ENCODE results near the gene SLC27A2.

Gene SLC27A2

GRCh38 chr15:50232791-50233190 lies 50.8 kb downstream of the SLC27A2 start:
- Histone ChIP-seq H3K27ac (ENCODE audit: poor library complexity, severe bottlenecking) (no peak overlapping the region), H3K4me3 (ENCODE audit: severe bottlenecking) (no peak overlapping the region), H3K36me3 (ENCODE audit: low read depth) (no peaks in the 10 kb centered on the region), H3K9me3 (ENCODE audit: severe bottlenecking) (no peaks in the 10 kb centered on the region), H3K27me3 (ENCODE audit: insufficient read depth, poor library complexity, severe bottlenecking) (no peaks in the 10 kb centered on the region), H3K4me1 (ENCODE audit: insufficient read depth, poor library complexity, severe bottlenecking) (no peaks in the 10 kb centered on the region)
- ATAC-seq (ENCODE audit: low read depth) (no peak), DNase-seq (ENCODE audit: low spot score) (no peak)
- TF ChIP-seq CTCF (IDR thresholded peaks at IDR 0.05; ENCODE audit: poor library complexity, severe bottlenecking), result no peak

GRCh38 chr15:50233192-50233736 lies 51.3 kb downstream of the SLC27A2 start:
- H3K36me3 ChIP-seq (ENCODE audit: low read depth), result no peaks in the 10 kb centered on the region
- no peak for TF ChIP-seq CTCF (IDR thresholded peaks at IDR 0.05; ENCODE audit: poor library complexity, severe bottlenecking)
- no peaks in the 10 kb centered on the region for H3K27me3 ChIP-seq (ENCODE audit: insufficient read depth, poor library complexity, severe bottlenecking)
- H3K27ac ChIP-seq (ENCODE audit: poor library complexity, severe bottlenecking), result no peak overlapping the region
- no peak for DNase-seq (ENCODE audit: low spot score)
- H3K4me3 ChIP-seq (ENCODE audit: severe bottlenecking), result no peak overlapping the region
- ATAC-seq (ENCODE audit: low read depth), result no peak
- no peaks in the 10 kb centered on the region for H3K9me3 ChIP-seq (ENCODE audit: severe bottlenecking)
- H3K4me1 ChIP-seq (ENCODE audit: insufficient read depth, poor library complexity, severe bottlenecking), result no peaks in the 10 kb centered on the region

GRCh38 chr15:50234764-50235163 lies 52.8 kb downstream of the SLC27A2 start:
- Histone ChIP-seq H3K27ac (ENCODE audit: poor library complexity, severe bottlenecking) (no peak overlapping the region), H3K4me3 (ENCODE audit: severe bottlenecking) (no peak overlapping the region), H3K9me3 (ENCODE audit: severe bottlenecking) (no peaks in the 10 kb centered on the region), H3K36me3 (ENCODE audit: low read depth) (no peaks in the 10 kb centered on the region), H3K27me3 (ENCODE audit: insufficient read depth, poor library complexity, severe bottlenecking) (no peaks in the 10 kb centered on the region), H3K4me1 (ENCODE audit: insufficient read depth, poor library complexity, severe bottlenecking) (no peaks in the 10 kb centered on the region)
- ATAC-seq (ENCODE audit: low read depth), result no peak
- no peak for DNase-seq (ENCODE audit: low spot score)
- TF ChIP-seq CTCF (IDR thresholded peaks at IDR 0.05; ENCODE audit: poor library complexity, severe bottlenecking), result no peak

GRCh38 chr15:50235794-50236193 lies 53.8 kb downstream of the SLC27A2 start:
- H3K9me3 ChIP-seq (ENCODE audit: severe bottlenecking), result no peaks in the 10 kb centered on the region
- no peaks in the 10 kb centered on the region for H3K4me1 ChIP-seq (ENCODE audit: insufficient read depth, poor library complexity, severe bottlenecking)
- TF ChIP-seq CTCF (IDR thresholded peaks at IDR 0.05; ENCODE audit: poor library complexity, severe bottlenecking), result no peak
- H3K4me3 ChIP-seq (ENCODE audit: severe bottlenecking), result no peak overlapping the region
- DNase-seq (ENCODE audit: low spot score), result no peak
- no peaks in the 10 kb centered on the region for H3K36me3 ChIP-seq (ENCODE audit: low read depth)
- no peaks in the 10 kb centered on the region for H3K27me3 ChIP-seq (ENCODE audit: insufficient read depth, poor library complexity, severe bottlenecking)
- H3K27ac ChIP-seq (ENCODE audit: poor library complexity, severe bottlenecking), result no peak overlapping the region
- no peak for ATAC-seq (ENCODE audit: low read depth)

GRCh38 chr15:50236433-50236832 lies 54.4 kb downstream of the SLC27A2 start:
- Histone ChIP-seq H3K27ac (ENCODE audit: poor library complexity, severe bottlenecking) (no peak overlapping the region), H3K9me3 (ENCODE audit: severe bottlenecking) (no peaks in the 10 kb centered on the region), H3K27me3 (ENCODE audit: insufficient read depth, poor library complexity, severe bottlenecking) (no peaks in the 10 kb centered on the region), H3K4me3 (ENCODE audit: severe bottlenecking) (no peak overlapping the region), H3K36me3 (ENCODE audit: low read depth) (no peaks in the 10 kb centered on the region), H3K4me1 (ENCODE audit: insufficient read depth, poor library complexity, severe bottlenecking) (no peaks in the 10 kb centered on the region)
- TF ChIP-seq CTCF (IDR thresholded peaks at IDR 0.05; ENCODE audit: poor library complexity, severe bottlenecking), result no peak
- ATAC-seq (ENCODE audit: low read depth) (no peak), DNase-seq (ENCODE audit: low spot score) (no peak)

Data from RWPE2 (cell line).